Measurements from ENCODE around the gene PGA5. TPM values are rescaled to one million over a fixed set of nuclear protein-coding genes. Genes with fewer than 3 reads are reported as not detected.
A peak's percentile ranks its signal among the peaks of the same experiment; 100 is the strongest.

Gene PGA5
- total RNA-seq, 5 donors from 2014 or later (not counting 1 experiment from before 2014, with no cell fraction given), result not detected

GRCh38 chr11:61279934-61280659 lies 39.1 kb downstream of the PGA5 start:
- 76% methylated on average over 8 of the region's 12 CpGs for WGBS (ENCODE audit: insufficient coverage)
- no peak overlapping the region for H3K27ac Mint-ChIP-seq
- H3K27me3 Mint-ChIP-seq, result peaks cover 0 to 2% of the 10 kb centered on the region in 2 donors
- H3K36me3 Mint-ChIP-seq, result no peaks in the 10 kb centered on the region
- H3K4me1 Mint-ChIP-seq, result no peaks in the 10 kb centered on the region
- DNase-seq (no peak), ATAC-seq (replicated peaks in 1 of 4) (no peak)
- H3K36me3 ChIP-seq (ENCODE audit: control insufficient read depth in 2 of 2, extremely low read depth in 1 of 2, insufficient read depth in 1 of 2, low read length in 1 of 2), result no peaks in the 10 kb centered on the region
- no peak overlapping the region for H3K4me3 ChIP-seq (ENCODE audit: control insufficient read depth in 1 of 2, extremely low read depth in 1 of 2, low read length in 1 of 2)
- no peaks in the 10 kb centered on the region for H3K9me3 ChIP-seq
- H3K4me3 Mint-ChIP-seq, result no peak overlapping the region
- H3K27ac ChIP-seq (ENCODE audit: low read length), result no peak overlapping the region
- POLR2A ChIA-PET, result no interaction called here
- H3K4me1 ChIP-seq (ENCODE audit: control insufficient read depth in 1 of 2, extremely low read depth in 1 of 2, insufficient read depth in 2 of 2, low read length in 2 of 2), result no peaks in the 10 kb centered on the region
- CTCF ChIA-PET, result no interaction called here
- H3K9me3 Mint-ChIP-seq, result peaks cover 0 to 5% (median 0%) of the 10 kb centered on the region in 3 donors
- H3K27me3 ChIP-seq (replicated peaks in 1 of 2; ENCODE audit: control insufficient read depth in 2 of 2, extremely low read depth in 1 of 2, insufficient read depth in 2 of 2, low read length in 1 of 2), result peaks cover 0 to 4% of the 10 kb centered on the region in 2 experiments

GRCh38 chr11:61280883-61281580 lies 40.1 kb downstream of the PGA5 start:
- Histone ChIP-seq H3K36me3 (ENCODE audit: control insufficient read depth in 2 of 2, extremely low read depth in 1 of 2, insufficient read depth in 1 of 2, low read length in 1 of 2) (no peaks in the 10 kb centered on the region), H3K27me3 (replicated peaks in 1 of 2; ENCODE audit: control insufficient read depth in 2 of 2, extremely low read depth in 1 of 2, insufficient read depth in 2 of 2, low read length in 1 of 2) (peaks cover 0 to 5% of the 10 kb centered on the region in 2 experiments), H3K27ac (ENCODE audit: low read length) (no peak overlapping the region), H3K9me3 (no peaks in the 10 kb centered on the region), H3K4me1 (ENCODE audit: control insufficient read depth in 1 of 2, extremely low read depth in 1 of 2, insufficient read depth in 2 of 2, low read length in 2 of 2) (no peaks in the 10 kb centered on the region), H3K4me3 (ENCODE audit: control insufficient read depth in 1 of 2, extremely low read depth in 1 of 2, low read length in 1 of 2) (no peak overlapping the region)
- Mint-ChIP-seq H3K27me3 (peaks cover 0 to 2% of the 10 kb centered on the region in 2 donors), H3K36me3 (no peaks in the 10 kb centered on the region), H3K4me1 (no peaks in the 10 kb centered on the region), H3K9me3 (peaks cover 0 to 5% (median 0%) of the 10 kb centered on the region in 3 donors), H3K4me3 (no peak overlapping the region), H3K27ac (no peak overlapping the region)
- DNase-seq (no peak), ATAC-seq (replicated peaks in 1 of 4) (no peak)
- WGBS (ENCODE audit: insufficient coverage), result 99% methylated on average over 17 of the region's 20 CpGs
- ChIA-PET CTCF (no interaction called here), POLR2A (no interaction called here)

GRCh38 chr11:61281581-61282250 lies 40.7 kb downstream of the PGA5 start:
- 81% methylated on average over 31 of the region's 35 CpGs for WGBS (ENCODE audit: insufficient coverage)
- Histone ChIP-seq H3K4me1 (ENCODE audit: control insufficient read depth in 1 of 2, extremely low read depth in 1 of 2, insufficient read depth in 2 of 2, low read length in 2 of 2) (no peaks in the 10 kb centered on the region), H3K36me3 (ENCODE audit: control insufficient read depth in 2 of 2, extremely low read depth in 1 of 2, insufficient read depth in 1 of 2, low read length in 1 of 2) (no peaks in the 10 kb centered on the region), H3K4me3 (ENCODE audit: control insufficient read depth in 1 of 2, extremely low read depth in 1 of 2, low read length in 1 of 2) (no peak overlapping the region), H3K27me3 (replicated peaks in 1 of 2; ENCODE audit: control insufficient read depth in 2 of 2, extremely low read depth in 1 of 2, insufficient read depth in 2 of 2, low read length in 1 of 2) (peaks cover 0 to 8% of the 10 kb centered on the region in 2 experiments), H3K9me3 (no peaks in the 10 kb centered on the region), H3K27ac (ENCODE audit: low read length) (no peak overlapping the region)
- Mint-ChIP-seq H3K27ac (no peak overlapping the region), H3K4me1 (no peaks in the 10 kb centered on the region), H3K36me3 (no peaks in the 10 kb centered on the region), H3K27me3 (peaks cover 0 to 2% of the 10 kb centered on the region in 2 donors), H3K9me3 (peaks cover 0 to 5% (median 0%) of the 10 kb centered on the region in 3 donors), H3K4me3 (no peak overlapping the region)
- peak in 2 of 35 experiments; percentile 2 to 12 for DNase-seq
- no peak for ATAC-seq (replicated peaks in 1 of 4)
- CTCF ChIA-PET, result no interaction called here
- POLR2A ChIA-PET, result no interaction called here

- 100% methylated on average over 2 of the region's 4 CpGs for WGBS (ENCODE audit: insufficient coverage)
- Histone ChIP-seq H3K36me3 (ENCODE audit: control insufficient read depth in 2 of 2, extremely low read depth in 1 of 2, insufficient read depth in 1 of 2, low read length in 1 of 2) (no peaks in the 10 kb centered on the region), H3K9me3 (no peaks in the 10 kb centered on the region), H3K4me1 (ENCODE audit: control insufficient read depth in 1 of 2, extremely low read depth in 1 of 2, insufficient read depth in 2 of 2, low read length in 2 of 2) (no peaks in the 10 kb centered on the region), H3K27ac (ENCODE audit: low read length) (no peak overlapping the region), H3K4me3 (ENCODE audit: control insufficient read depth in 1 of 2, extremely low read depth in 1 of 2, low read length in 1 of 2) (no peak overlapping the region), H3K27me3 (replicated peaks in 1 of 2; ENCODE audit: control insufficient read depth in 2 of 2, extremely low read depth in 1 of 2, insufficient read depth in 2 of 2, low read length in 1 of 2) (peaks cover 0 to 11% of the 10 kb centered on the region in 2 experiments)
- DNase-seq (no peak), ATAC-seq (replicated peaks in 1 of 4) (no peak)
- Mint-ChIP-seq H3K27me3 (no peaks in the 10 kb centered on the region), H3K4me1 (no peaks in the 10 kb centered on the region), H3K36me3 (no peaks in the 10 kb centered on the region), H3K9me3 (peaks cover 0 to 5% (median 0%) of the 10 kb centered on the region in 3 donors), H3K4me3 (no peak overlapping the region), H3K27ac (no peak overlapping the region)
- ChIA-PET CTCF (no interaction called here), POLR2A (no interaction called here)
Observed at GRCh38 chr11:61283613-61284012, 42.6 kb downstream of the PGA5 start.

GRCh38 chr11:61287338-61287977 lies 46.5 kb downstream of the PGA5 start:
- Mint-ChIP-seq H3K36me3 (no peaks in the 10 kb centered on the region), H3K27me3 (peaks cover 3 to 12% of the 10 kb centered on the region in 2 donors), H3K27ac (no peak overlapping the region), H3K4me1 (no peaks in the 10 kb centered on the region), H3K9me3 (peaks cover 0 to 5% (median 0%) of the 10 kb centered on the region in 3 donors), H3K4me3 (no peak overlapping the region)
- Histone ChIP-seq H3K27me3 (replicated peaks in 1 of 2; ENCODE audit: control insufficient read depth in 2 of 2, extremely low read depth in 1 of 2, insufficient read depth in 2 of 2, low read length in 1 of 2) (peaks cover 0 to 22% of the 10 kb centered on the region in 2 experiments), H3K36me3 (ENCODE audit: control insufficient read depth in 2 of 2, extremely low read depth in 1 of 2, insufficient read depth in 1 of 2, low read length in 1 of 2) (no peaks in the 10 kb centered on the region), H3K4me3 (ENCODE audit: control insufficient read depth in 1 of 2, extremely low read depth in 1 of 2, low read length in 1 of 2) (no peak overlapping the region), H3K4me1 (ENCODE audit: control insufficient read depth in 1 of 2, extremely low read depth in 1 of 2, insufficient read depth in 2 of 2, low read length in 2 of 2) (no peaks in the 10 kb centered on the region), H3K27ac (ENCODE audit: low read length) (no peak overlapping the region), H3K9me3 (no peaks in the 10 kb centered on the region)
- ChIA-PET POLR2A (no interaction called here), CTCF (no interaction called here)
- WGBS (ENCODE audit: insufficient coverage), result 92% methylated on average over 12 of the region's 14 CpGs
- ATAC-seq (replicated peaks in 1 of 4), result no peak
- DNase-seq, result no peak

Measured in T-cell (primary cell).